Stomach (tissue), 4 donors: ENCODE measurements around the gene EXOC4.

Experiments used
- EP300 ChIP-seq: sonication (generic); formaldehyde crosslinking; IDR thresholded peaks from one replicate; pipeline ENCODE4 v1.6.1; 2017; ENCODE audit warnings: antibody characterized with exemption
- POLR2A ChIP-seq, 4 donors: fragments of 450-650 bp; IDR thresholded peaks; one replicate each; pipeline ENCODE4 v1.6.1; 2016; ENCODE audit warnings: antibody characterized with exemption in 4 of 4, control low read depth in 2 of 4, mild to moderate bottlenecking in 1 of 4, moderate library complexity in 1 of 4
- POLR2AphosphoS5 ChIP-seq, 3 donors: sonication (generic); formaldehyde crosslinking; IDR thresholded peaks; one replicate each; pipeline ENCODE4 v1.6.1; 2016; ENCODE audit warnings: antibody characterized with exemption in 3 of 3
- TF ChIP-seq, protein P1 (sequence below), 7 experiments: fragments of 450-650 bp in 4 of 7; fragments of 200-600 bp in 3 of 7; sonication (generic) in 3 of 7; IDR thresholded peaks; one replicate each; pipeline ENCODE4 v1.5.1; 2016 to 2019; ENCODE audit warnings: antibody characterized with exemption in 7 of 7, control low read depth in 2 of 7, mild to moderate bottlenecking in 1 of 7

DNA sequence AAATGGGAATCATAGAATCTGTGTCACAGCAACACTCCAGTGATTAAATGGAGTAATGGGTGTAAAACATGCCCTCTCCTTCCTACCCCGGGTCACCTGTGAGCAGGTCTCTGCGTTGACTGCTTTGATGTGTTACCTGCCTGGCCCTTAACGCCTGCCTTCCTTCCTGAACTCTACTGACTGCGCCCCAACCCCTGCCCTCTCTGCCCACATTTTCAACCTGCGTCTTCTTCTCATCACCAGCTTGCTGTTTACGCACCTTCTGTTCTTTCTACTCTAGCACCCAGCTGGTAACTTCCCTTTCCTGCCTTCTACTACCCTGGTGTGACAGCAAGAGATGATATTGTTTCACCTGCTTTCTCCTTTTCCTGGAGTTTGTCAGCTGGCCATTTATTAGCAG lies 571.3 kb downstream of the EXOC4 start:
- TF ChIP-seq POLR2A (IDR thresholded peaks at IDR 0.05) (no peak), EP300 (no peak), POLR2AphosphoS5 (IDR thresholded peaks at IDR 0.05) (no peak)
- TF ChIP-seq, protein P1, sequence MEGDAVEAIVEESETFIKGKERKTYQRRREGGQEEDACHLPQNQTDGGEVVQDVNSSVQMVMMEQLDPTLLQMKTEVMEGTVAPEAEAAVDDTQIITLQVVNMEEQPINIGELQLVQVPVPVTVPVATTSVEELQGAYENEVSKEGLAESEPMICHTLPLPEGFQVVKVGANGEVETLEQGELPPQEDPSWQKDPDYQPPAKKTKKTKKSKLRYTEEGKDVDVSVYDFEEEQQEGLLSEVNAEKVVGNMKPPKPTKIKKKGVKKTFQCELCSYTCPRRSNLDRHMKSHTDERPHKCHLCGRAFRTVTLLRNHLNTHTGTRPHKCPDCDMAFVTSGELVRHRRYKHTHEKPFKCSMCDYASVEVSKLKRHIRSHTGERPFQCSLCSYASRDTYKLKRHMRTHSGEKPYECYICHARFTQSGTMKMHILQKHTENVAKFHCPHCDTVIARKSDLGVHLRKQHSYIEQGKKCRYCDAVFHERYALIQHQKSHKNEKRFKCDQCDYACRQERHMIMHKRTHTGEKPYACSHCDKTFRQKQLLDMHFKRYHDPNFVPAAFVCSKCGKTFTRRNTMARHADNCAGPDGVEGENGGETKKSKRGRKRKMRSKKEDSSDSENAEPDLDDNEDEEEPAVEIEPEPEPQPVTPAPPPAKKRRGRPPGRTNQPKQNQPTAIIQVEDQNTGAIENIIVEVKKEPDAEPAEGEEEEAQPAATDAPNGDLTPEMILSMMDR (IDR thresholded peaks at IDR 0.05): no peak
